Coronary artery (tissue), 2 donors: ENCODE measurements around the gene JAZF1.

ENCODE experiments used
- DNase-seq: peaks from one replicate; pipeline ENCODE4 v3.0.0-alpha.2; 2017; ENCODE audit warnings: low spot score
- H3K27ac ChIP-seq, 2 donors: fragments of 200-600 bp; sonication (generic); one replicate each; pipeline ENCODE4 v1.5.1; 2016 to 2019
- H3K4me3 ChIP-seq: fragments of 200-600 bp; sonication (generic); 2 replicates; pipeline ENCODE4 v1.5.1; 2016; ENCODE audit warnings: mild to moderate bottlenecking, moderate library complexity
- TF ChIP-seq, protein P1 (sequence below): fragments of 200-600 bp; sonication (generic); IDR thresholded peaks from one replicate; pipeline ENCODE4 v1.5.1; 2019; ENCODE audit warnings: antibody characterized with exemption

JAZF1 gene

DNA sequence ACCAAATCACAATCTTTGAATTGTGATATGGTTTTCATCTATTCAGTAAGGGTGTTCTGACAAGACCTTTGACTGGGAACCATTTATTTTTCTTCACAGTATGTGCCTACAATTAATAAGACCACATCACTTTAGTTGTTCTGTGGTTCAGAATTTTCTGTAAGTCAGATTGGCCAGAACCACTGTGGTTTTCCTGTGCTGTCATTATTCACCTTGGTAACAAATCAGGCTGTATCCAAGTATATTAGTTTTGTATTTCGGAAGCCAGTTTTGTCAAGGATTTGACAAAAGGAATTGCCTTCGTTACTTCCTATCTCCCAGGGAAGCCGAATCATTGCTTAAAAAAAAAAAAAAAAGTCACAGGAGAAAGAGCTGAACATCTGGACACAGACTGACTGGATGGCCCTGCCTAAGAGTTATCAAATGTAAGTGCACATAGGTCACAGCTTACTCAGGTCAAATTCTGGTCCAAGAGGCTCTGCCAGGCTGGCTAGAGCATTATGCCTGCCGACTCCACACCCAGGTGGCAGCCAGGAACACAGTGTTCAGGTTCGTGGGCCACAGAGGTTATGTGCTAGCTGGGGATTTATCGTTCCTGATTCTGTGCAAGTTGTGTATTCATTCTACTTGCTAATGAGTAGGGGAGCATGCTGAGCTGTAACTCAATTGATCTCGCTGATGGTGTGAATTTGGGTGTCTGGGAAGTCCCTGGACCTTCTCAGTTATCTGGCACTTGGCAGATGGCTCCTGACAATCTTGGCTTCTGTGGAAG lies 175.3 kb downstream of the JAZF1 start:
- no peak for DNase-seq
- H3K27ac ChIP-seq: no peak overlapping the region
- TF ChIP-seq, protein P1, sequence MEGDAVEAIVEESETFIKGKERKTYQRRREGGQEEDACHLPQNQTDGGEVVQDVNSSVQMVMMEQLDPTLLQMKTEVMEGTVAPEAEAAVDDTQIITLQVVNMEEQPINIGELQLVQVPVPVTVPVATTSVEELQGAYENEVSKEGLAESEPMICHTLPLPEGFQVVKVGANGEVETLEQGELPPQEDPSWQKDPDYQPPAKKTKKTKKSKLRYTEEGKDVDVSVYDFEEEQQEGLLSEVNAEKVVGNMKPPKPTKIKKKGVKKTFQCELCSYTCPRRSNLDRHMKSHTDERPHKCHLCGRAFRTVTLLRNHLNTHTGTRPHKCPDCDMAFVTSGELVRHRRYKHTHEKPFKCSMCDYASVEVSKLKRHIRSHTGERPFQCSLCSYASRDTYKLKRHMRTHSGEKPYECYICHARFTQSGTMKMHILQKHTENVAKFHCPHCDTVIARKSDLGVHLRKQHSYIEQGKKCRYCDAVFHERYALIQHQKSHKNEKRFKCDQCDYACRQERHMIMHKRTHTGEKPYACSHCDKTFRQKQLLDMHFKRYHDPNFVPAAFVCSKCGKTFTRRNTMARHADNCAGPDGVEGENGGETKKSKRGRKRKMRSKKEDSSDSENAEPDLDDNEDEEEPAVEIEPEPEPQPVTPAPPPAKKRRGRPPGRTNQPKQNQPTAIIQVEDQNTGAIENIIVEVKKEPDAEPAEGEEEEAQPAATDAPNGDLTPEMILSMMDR: no peak
- H3K4me3 ChIP-seq: no peak overlapping the region

DNA sequence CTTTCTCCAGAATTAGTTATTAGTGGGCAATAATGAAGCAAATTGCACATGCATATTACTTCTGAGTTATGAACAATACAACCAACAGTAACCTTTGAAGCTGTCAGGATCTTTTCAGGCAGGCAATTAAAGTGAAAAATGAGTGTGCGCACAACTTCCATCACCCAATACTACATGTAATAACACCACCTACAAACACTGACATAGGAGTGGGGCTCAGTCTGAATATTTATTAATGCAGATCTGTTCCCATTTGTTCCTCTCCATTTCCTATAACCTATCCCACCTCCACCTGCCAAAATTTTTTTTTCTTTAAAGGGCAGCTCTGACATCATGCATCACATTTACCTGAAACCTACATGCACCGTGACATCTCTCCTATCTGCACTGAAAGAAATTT lies 177.2 kb downstream of the JAZF1 start:
- DNase-seq: no peak
- TF ChIP-seq, protein P1: no peak
- Histone ChIP-seq H3K4me3 (no peak overlapping the region), H3K27ac (no peak overlapping the region)

- Histone ChIP-seq H3K27ac (no peak overlapping the region), H3K4me3 (no peak overlapping the region)
- TF ChIP-seq, protein P1: no peak
- no peak for DNase-seq
Measured at GRCh38 chr7:28002638-28003037, 178.0 kb downstream of the JAZF1 start.

GRCh38 chr7:28001896-28002295 lies 178.7 kb downstream of the JAZF1 start:
- Histone ChIP-seq H3K27ac (no peak overlapping the region), H3K4me3 (no peak overlapping the region)
- TF ChIP-seq, protein P1: no peak
- no peak for DNase-seq

DNA sequence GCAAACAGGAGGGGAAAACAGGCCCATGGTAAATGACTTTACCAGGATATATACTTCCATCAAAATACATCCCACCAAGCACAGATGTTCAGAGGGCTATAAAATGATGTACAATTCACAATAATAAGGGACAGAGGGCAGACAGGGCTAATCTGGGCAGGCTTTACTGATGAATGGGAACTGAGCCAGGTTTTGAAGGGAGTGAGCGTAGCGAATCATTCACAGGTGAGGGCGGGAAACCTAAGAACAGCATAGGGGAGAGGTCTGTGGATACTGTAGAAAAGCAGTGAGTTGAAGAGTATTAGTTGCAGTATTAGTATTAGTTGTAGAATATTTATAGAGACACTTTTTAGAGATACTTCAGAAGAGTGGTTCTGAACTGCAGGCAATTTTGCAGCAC lies 180.8 kb downstream of the JAZF1 start:
- no peak for DNase-seq
- no peak overlapping the region for H3K27ac ChIP-seq
- no peak overlapping the region for H3K4me3 ChIP-seq
- TF ChIP-seq, protein P1: no peak

- TF ChIP-seq, protein P1: no peak
- DNase-seq: no peak
- Histone ChIP-seq H3K4me3 (no peak overlapping the region), H3K27ac (no peak overlapping the region)
Measured at GRCh38 chr7:27998382-27998781, 182.2 kb downstream of the JAZF1 start.

DNA sequence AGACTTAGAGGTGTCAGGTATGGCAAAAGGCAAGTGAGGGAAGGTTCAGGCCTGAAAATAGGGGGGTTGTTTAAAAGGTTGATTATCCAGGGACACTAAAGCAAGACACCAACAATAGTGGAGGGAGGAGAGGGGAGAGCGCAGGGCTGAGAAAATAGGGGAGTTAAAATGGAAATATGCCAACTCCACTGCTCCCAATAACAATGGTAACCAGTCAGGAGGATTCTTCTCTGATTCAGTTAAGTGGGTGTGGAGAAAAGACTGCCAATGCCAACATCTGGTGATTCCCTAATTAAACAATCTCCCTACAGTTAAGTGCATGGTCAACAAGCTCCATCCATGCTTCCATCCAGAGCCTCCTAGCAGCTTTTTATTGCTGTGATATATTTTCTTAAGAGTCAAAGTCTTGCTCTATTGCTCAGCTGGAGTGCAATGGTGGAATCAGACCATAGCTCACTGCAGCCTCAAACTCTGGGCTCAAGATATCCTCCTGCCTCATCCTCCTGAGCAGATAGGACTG lies 183.3 kb downstream of the JAZF1 start:
- H3K4me3 ChIP-seq: no peak overlapping the region
- TF ChIP-seq, protein P1: no peak
- no peak for DNase-seq
- no peak overlapping the region for H3K27ac ChIP-seq
